ENCODE data around the gene WNT3A. TPM values are rescaled to one million over a fixed set of nuclear protein-coding genes. Genes with fewer than 3 reads are reported as not detected.
A peak's percentile ranks its signal among the peaks of the same experiment; 100 is the strongest.

WNT3A gene
- total and polyA plus RNA-seq, 2 donors (not counting 3 experiments of a cell fraction or from before 2014, with no cell fraction given): not detected

GRCh38 chr1:228088586-228089498 lies 82.0 kb downstream of the WNT3A start:
- Histone ChIP-seq H2AFZ (ENCODE audit: low read depth, low read length) (no peak overlapping the region), H3K4me3 (replicated peaks in 1 of 3; ENCODE audit: insufficient read depth in 1 of 3, low read depth in 1 of 3, low read length in 3 of 3) (no peak overlapping the region), H3K27me3 (ENCODE audit: control insufficient read depth in 2 of 2, insufficient read depth in 2 of 2, low read length in 2 of 2) (no peaks in the 10 kb centered on the region), H3K4me2 (ENCODE audit: insufficient read depth, low read length) (peak overlapping the region; percentile 1), H3K9me3 (replicated peaks; ENCODE audit: control insufficient read depth, insufficient read depth, low read length) (no peaks in the 10 kb centered on the region), H3K79me2 (ENCODE audit: control insufficient read depth, insufficient read depth, low read length) (peaks cover 100% of the 10 kb centered on the region), H4K20me1 (replicated peaks; ENCODE audit: control insufficient read depth, extremely low read depth, insufficient read depth, low read length) (peaks cover 8% of the 10 kb centered on the region), H3K9me1 (replicated peaks; ENCODE audit: control insufficient read depth, extremely low read depth, insufficient read depth, low read length) (no peaks in the 10 kb centered on the region), H3K9ac (replicated peaks; ENCODE audit: extremely low read depth, insufficient read depth, low read length) (no peak overlapping the region), H3K36me3 (ENCODE audit: control insufficient read depth in 2 of 2, extremely low read depth in 1 of 2, insufficient read depth in 2 of 2, low read length in 2 of 2) (peaks cover 0 to 11% of the 10 kb centered on the region in 2 experiments), H3K4me1 (ENCODE audit: control insufficient read depth, extremely low read depth, insufficient read depth, low read length) (peaks cover 79% of the 10 kb centered on the region), H3K27ac (ENCODE audit: insufficient read depth, low read depth, low read length) (peak overlapping the region; percentile 94)
- ChIA-PET CTCF (interaction anchor here (1.1 to 2.5 kb wide), 2 partner anchors 13 to 85 kb away, joined by 3 to 8 read pairs; no protein-coding TSS in a partner anchor), POLR2A (no interaction called here)
- BruUV-seq (replicated peaks): no TSS peak
- intact Hi-C loops (cut with micrococcal nuclease): loop anchor here (5.0 to 10.0 kb wide), 5 partner anchors 304 to 607 kb away; partner anchors contain the start of genes JMJD4, SNAP47 and ZNF678
- no peak for FAIRE-seq
- dilution Hi-C loops (cut with MboI; ENCODE audit: extremely low pct_ligation_motif_present, low sequenced_read_pairs): no loop called here
- TF ChIP-seq JUN (IDR thresholded peaks at IDR 0.05; ENCODE audit: borderline replicate concordance, insufficient read depth, insufficient read length, low read depth) (no peak), POLR2A (IDR thresholded peaks at IDR 0.05; ENCODE audit: low read depth, low read length) (peak; percentile 15)
- DNase-seq (ENCODE audit: low read depth, low spot score): no peak

GRCh38 chr1:228089519-228090380 lies 83.0 kb downstream of the WNT3A start:
- dilution Hi-C loops (cut with MboI; ENCODE audit: extremely low pct_ligation_motif_present, low sequenced_read_pairs) (no loop called here), intact Hi-C loops (cut with micrococcal nuclease) (loop anchor here (5.0 to 10.0 kb wide), 5 partner anchors 305 to 607 kb away; partner anchors contain the start of genes JMJD4, SNAP47 and ZNF678)

More at GRCh38 chr1:228089519-228090380, 83.0 kb downstream of the WNT3A start:
- Histone ChIP-seq H4K20me1 (replicated peaks; ENCODE audit: control insufficient read depth, extremely low read depth, insufficient read depth, low read length) (peaks cover 9% of the 10 kb centered on the region), H3K4me3 (replicated peaks in 1 of 3; ENCODE audit: insufficient read depth in 1 of 3, low read depth in 1 of 3, low read length in 3 of 3) (no peak overlapping the region), H3K4me2 (ENCODE audit: insufficient read depth, low read length) (no peak overlapping the region), H2AFZ (ENCODE audit: low read depth, low read length) (no peak overlapping the region), H3K4me1 (ENCODE audit: control insufficient read depth, extremely low read depth, insufficient read depth, low read length) (peaks cover 72% of the 10 kb centered on the region), H3K27ac (ENCODE audit: insufficient read depth, low read depth, low read length) (peak overlapping the region; percentile 94), H3K27me3 (ENCODE audit: control insufficient read depth in 2 of 2, insufficient read depth in 2 of 2, low read length in 2 of 2) (no peaks in the 10 kb centered on the region), H3K9me3 (replicated peaks; ENCODE audit: control insufficient read depth, insufficient read depth, low read length) (peaks cover 4% of the 10 kb centered on the region), H3K36me3 (ENCODE audit: control insufficient read depth in 2 of 2, extremely low read depth in 1 of 2, insufficient read depth in 2 of 2, low read length in 2 of 2) (peaks cover 0 to 11% of the 10 kb centered on the region in 2 experiments), H3K9me1 (replicated peaks; ENCODE audit: control insufficient read depth, extremely low read depth, insufficient read depth, low read length) (no peaks in the 10 kb centered on the region), H3K79me2 (ENCODE audit: control insufficient read depth, insufficient read depth, low read length) (peaks cover 100% of the 10 kb centered on the region), H3K9ac (replicated peaks; ENCODE audit: extremely low read depth, insufficient read depth, low read length) (no peak overlapping the region)
- ChIA-PET CTCF (interaction anchor here (1.0 to 2.5 kb wide), 3 partner anchors 12 to 90 kb away, joined by 3 to 8 read pairs (median 4); no protein-coding TSS in a partner anchor), POLR2A (no interaction called here)
- no peak for FAIRE-seq
- no peak for DNase-seq (ENCODE audit: low read depth, low spot score)
- TF ChIP-seq MAX (IDR thresholded peaks at IDR 0.05; ENCODE audit: insufficient read depth, insufficient read length) (no peak), CTCF (IDR thresholded peaks at IDR 0.05; ENCODE audit: extremely low read depth in 1 of 2, insufficient read depth in 1 of 2, low read depth in 1 of 2, low read length in 2 of 2) (no peak), POLR2A (IDR thresholded peaks at IDR 0.05; ENCODE audit: low read depth, low read length) (no peak), POLR2AphosphoS5 (IDR thresholded peaks at IDR 0.05; ENCODE audit: insufficient read depth, low read depth, low read length) (no peak), EZH2 (IDR thresholded peaks at IDR 0.05; ENCODE audit: borderline replicate concordance, low read depth, low read length, severe bottlenecking) (no peak), JUN (IDR thresholded peaks at IDR 0.05; ENCODE audit: borderline replicate concordance, insufficient read depth, insufficient read length, low read depth) (no peak), GATA2 (IDR thresholded peaks at IDR 0.05; ENCODE audit: insufficient read depth, insufficient read length, low read depth, low read length) (no peak), FOS (IDR thresholded peaks at IDR 0.05; ENCODE audit: borderline replicate concordance, insufficient read depth, low read length) (no peak), MYC (IDR thresholded peaks at IDR 0.05; ENCODE audit: low read depth, low read length) (no peak)
- no TSS peak for BruUV-seq (replicated peaks)

Data from endothelial cell of umbilical vein (primary cell).